Mesothelial cell of epicardium (in vitro differentiated cells): Measurements from ENCODE around the gene CFAP97. TPM values are rescaled to one million over a fixed set of nuclear protein-coding genes. Genes with fewer than 3 reads are reported as not detected.

ENCODE experiments used
- DNase-seq, 2 experiments: peaks; one replicate each; pipeline ENCODE4 v3.0.0; 2021; ENCODE audit warnings: low spot score in 2 of 2; ENCODE audit not compliant: unreplicated experiment in 2 of 2
- H3K27ac Mint-ChIP-seq: 2 replicates; pipeline ENCODE4 v1.8.0; 2021; ENCODE audit warnings: mixed read lengths
- H3K27me3 Mint-ChIP-seq: 2 replicates; pipeline ENCODE4 v1.8.0; 2021; ENCODE audit warnings: low read depth, mixed read lengths
- H3K36me3 Mint-ChIP-seq: 2 replicates; pipeline ENCODE4 v1.8.0; 2021; ENCODE audit warnings: mixed read lengths
- H3K4me1 Mint-ChIP-seq: 2 replicates; pipeline ENCODE4 v1.8.0; 2021; ENCODE audit warnings: mixed read lengths
- H3K4me3 Mint-ChIP-seq: 2 replicates; pipeline ENCODE4 v1.8.0; 2021; ENCODE audit warnings: mild to moderate bottlenecking, moderate library complexity, mixed read lengths
- H3K9me3 Mint-ChIP-seq: 2 replicates; pipeline ENCODE4 v1.8.0; 2021; ENCODE audit warnings: mixed read lengths
- CTCF ChIP-seq: fragments of 200-600 bp; sonication (generic); IDR thresholded peaks from one replicate; pipeline ENCODE4 v1.5.0; 2021; ENCODE audit warnings: antibody characterized with exemption; ENCODE audit not compliant: unreplicated experiment
- total RNA-seq: library from RNA; stranded (reverse); gene quantifications from 3 replicates; pipeline ENCODE4 v1.2.1, GENCODE V29; 2021

The CFAP97 gene
- total RNA-seq, 1 donor from 2014 or later, result 28.2 TPM

- H3K27ac Mint-ChIP-seq, result no peak overlapping the region
- no peak overlapping the region for H3K4me3 Mint-ChIP-seq
- H3K4me1 Mint-ChIP-seq, result peaks cover 5% of the 10 kb centered on the region
- DNase-seq, result no peak
- peaks cover 4% of the 10 kb centered on the region for H3K36me3 Mint-ChIP-seq
- no peak for TF ChIP-seq CTCF
- H3K9me3 Mint-ChIP-seq, result no peaks in the 10 kb centered on the region
- H3K27me3 Mint-ChIP-seq, result no peaks in the 10 kb centered on the region
Observed at GRCh38 chr4:185182239-185182638, 21.6 kb downstream of the CFAP97 start.

- peaks cover 4% of the 10 kb centered on the region for H3K36me3 Mint-ChIP-seq
- H3K4me3 Mint-ChIP-seq, result no peak overlapping the region
- peaks cover 2% of the 10 kb centered on the region for H3K4me1 Mint-ChIP-seq
- no peaks in the 10 kb centered on the region for H3K9me3 Mint-ChIP-seq
- no peaks in the 10 kb centered on the region for H3K27me3 Mint-ChIP-seq
- H3K27ac Mint-ChIP-seq, result no peak overlapping the region
- no peak for DNase-seq
- TF ChIP-seq CTCF, result no peak
Observed at GRCh38 chr4:185179488-185179887, 24.3 kb downstream of the CFAP97 start.

GRCh38 chr4:185171373-185172071, 32.3 kb downstream of the CFAP97 start:
- no peak for TF ChIP-seq CTCF
- Mint-ChIP-seq H3K4me3 (no peak overlapping the region), H3K36me3 (peaks cover 33% of the 10 kb centered on the region), H3K27ac (no peak overlapping the region), H3K9me3 (peaks cover 9% of the 10 kb centered on the region), H3K27me3 (no peaks in the 10 kb centered on the region), H3K4me1 (peaks cover 3% of the 10 kb centered on the region)
- DNase-seq, result no peak

- Mint-ChIP-seq H3K4me1 (peaks cover 6% of the 10 kb centered on the region), H3K27ac (no peak overlapping the region), H3K36me3 (peaks cover 33% of the 10 kb centered on the region), H3K9me3 (peaks cover 9% of the 10 kb centered on the region), H3K27me3 (no peaks in the 10 kb centered on the region), H3K4me3 (no peak overlapping the region)
- no peak for TF ChIP-seq CTCF
- no peak for DNase-seq
Observed at GRCh38 chr4:185167234-185167633, 36.6 kb downstream of the CFAP97 start.

GRCh38 chr4:185165605-185166063, 38.2 kb downstream of the CFAP97 start:
- Mint-ChIP-seq H3K36me3 (peaks cover 32% of the 10 kb centered on the region), H3K4me1 (peaks cover 3% of the 10 kb centered on the region), H3K9me3 (peaks cover 9% of the 10 kb centered on the region), H3K27ac (no peak overlapping the region), H3K4me3 (no peak overlapping the region), H3K27me3 (no peaks in the 10 kb centered on the region)
- TF ChIP-seq CTCF, result no peak
- no peak for DNase-seq

- TF ChIP-seq CTCF, result no peak
- H3K27ac Mint-ChIP-seq, result no peak overlapping the region
- no peak overlapping the region for H3K4me3 Mint-ChIP-seq
- no peak for DNase-seq
- H3K36me3 Mint-ChIP-seq, result peaks cover 35% of the 10 kb centered on the region
- no peaks in the 10 kb centered on the region for H3K27me3 Mint-ChIP-seq
- no peaks in the 10 kb centered on the region for H3K4me1 Mint-ChIP-seq
- H3K9me3 Mint-ChIP-seq, result no peaks in the 10 kb centered on the region
Observed at GRCh38 chr4:185151296-185151695, 52.5 kb downstream of the CFAP97 start.
